HG03045 (cell line): ENCODE measurements around the gene RNASEH2B.

Experiments
- ATAC-seq: cut with Tn5 transposase; IDR thresholded peaks from one replicate; pipeline ENCODE4 v1.9.1; 2021; ENCODE audit warnings: mild to moderate bottlenecking, moderate library complexity; ENCODE audit not compliant: unreplicated experiment

The RNASEH2B gene

DNA sequence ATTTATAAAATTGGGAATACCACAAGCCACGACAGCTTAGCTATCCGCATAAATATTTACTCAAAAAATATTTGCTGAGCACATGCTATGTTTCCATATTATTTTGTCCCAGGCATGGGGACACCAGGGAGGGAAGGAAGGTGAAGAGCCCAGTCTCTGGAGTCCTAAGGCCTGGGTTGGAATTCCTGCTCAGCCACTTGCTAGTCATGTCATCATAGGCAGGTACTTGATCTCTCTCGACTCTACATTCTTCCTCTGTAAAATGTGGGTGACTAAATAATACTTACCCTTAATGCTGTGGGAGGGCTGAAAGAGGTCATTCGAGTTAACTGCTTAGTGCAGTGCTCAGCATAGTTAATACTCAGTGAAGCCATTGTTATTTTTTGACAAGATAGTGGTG is 4.3 kb upstream of the RNASEH2B start:
- ATAC-seq = no peak

DNA sequence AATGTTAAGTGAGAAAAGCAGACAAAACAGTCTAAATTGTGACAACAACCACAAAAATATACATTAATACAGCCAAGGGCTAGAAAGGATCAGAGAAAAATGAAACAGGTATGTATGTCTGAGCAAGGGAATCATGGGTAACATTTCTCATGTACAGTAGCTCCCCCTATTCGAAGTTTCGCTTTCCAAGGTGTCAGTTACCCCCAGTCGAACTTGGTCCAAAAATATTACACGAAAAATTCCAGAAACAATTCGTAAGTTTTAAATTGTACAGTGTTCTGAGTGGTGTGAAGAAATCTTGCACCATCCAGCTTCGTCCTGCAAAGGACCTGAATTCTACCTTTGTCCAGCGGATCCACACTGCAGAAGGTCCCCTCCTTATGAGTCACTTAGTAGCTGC is 1.8 kb upstream of the RNASEH2B start:
- no peak for ATAC-seq

DNA sequence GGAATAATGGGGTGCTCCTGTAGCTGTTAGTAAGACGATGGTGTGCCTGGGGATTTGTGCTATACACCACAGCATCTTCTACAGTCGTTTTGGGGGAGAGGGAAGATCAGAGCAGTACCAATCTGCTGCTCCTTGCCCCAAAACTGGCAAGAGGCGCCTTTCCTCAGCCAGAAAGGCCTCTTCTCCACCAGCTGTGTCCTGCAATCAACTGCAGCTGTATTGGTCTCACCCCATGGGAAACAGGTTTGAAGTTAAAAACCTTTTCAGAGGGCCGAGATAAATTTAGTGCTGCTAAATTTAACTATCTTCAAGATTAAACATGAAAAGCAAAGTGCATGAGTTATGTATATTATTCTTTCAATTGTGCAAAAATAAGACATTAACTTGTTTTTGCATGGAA is 1.2 kb upstream of the RNASEH2B start:
- no peak for ATAC-seq

DNA sequence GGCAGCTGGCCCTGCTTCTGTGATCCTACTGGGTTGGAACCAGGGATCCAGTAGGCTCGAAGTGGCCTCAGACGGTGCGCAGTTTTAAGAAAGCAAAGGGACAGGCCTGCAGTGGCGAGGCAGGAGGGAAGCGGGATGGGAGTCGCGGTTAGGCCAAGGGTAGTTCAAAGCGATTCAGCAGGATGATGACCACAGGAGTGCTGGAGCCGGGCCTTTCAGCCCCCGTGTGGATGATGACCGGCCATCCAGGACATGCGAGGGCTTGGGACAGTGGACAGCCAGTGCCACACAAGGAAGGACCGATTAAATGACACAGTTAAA is 854 bp downstream of the RNASEH2B start:
- ATAC-seq = peak; percentile 3

DNA sequence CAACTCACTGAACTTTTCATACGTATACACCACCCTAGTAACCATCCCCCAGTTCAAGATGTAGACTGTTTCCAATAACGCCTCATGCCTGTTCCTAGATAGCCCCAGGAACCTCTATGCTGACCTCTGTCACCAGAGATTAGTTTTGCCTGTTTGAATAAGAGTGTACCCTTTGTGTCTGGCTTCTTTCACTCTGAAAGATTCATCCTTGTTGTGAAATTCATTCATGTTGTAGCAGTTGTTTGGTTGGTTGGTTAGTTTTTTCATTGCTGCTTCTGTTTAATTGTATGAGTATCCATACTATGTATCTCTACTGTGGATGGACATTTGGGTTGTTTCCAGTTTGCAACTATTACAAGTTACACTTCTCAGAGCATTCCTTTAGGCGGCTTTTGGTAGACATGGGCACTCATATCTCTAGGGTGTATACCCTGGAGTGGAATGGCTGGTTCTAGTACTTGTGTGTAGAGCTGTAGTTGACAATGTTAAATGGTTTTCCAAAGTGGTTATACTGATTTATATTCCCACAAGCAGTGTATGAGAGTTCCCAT is 1.6 kb downstream of the RNASEH2B start:
- ATAC-seq = no peak

DNA sequence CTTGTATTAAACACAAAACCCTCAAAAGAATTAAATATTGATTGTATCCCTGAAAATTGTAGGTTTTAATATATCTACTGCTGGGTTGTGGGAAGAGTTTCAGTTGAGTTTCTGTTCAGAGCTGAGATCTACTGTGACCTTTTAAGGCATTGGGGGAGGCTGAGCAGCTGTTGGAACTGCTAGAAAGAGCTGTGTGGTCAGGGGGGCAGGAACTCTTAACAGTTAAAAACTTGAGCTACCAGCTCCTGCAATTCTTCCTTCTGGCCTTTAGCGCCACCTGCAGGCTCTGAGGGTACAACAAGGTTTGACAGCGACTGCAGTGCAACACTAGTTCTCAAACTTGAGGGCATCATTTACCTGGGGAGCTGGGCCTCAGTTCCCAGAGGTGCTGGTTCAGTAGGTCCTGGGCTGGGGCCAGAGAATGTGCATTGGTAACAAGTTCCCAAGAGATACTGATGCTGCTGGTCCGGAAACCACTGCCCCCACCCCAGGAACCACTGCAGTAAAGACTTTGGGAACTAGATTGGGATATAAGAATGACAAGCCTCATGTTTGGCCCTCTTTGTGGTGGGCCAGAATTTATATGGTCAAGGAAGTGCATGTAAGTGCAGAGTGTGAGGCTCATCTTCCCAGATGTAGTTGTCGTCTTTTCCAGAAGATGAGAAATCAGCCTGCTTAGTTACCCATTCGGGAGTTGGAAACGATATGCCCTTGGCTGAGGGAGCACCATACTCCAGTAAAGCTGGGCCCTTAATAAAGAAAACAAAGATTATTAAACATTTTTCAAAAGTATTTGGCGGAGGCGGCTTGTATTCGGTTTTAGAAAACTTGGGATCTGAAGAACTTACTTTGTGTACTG is 2.6 kb downstream of the RNASEH2B start:
- ATAC-seq = peak; percentile 47

DNA sequence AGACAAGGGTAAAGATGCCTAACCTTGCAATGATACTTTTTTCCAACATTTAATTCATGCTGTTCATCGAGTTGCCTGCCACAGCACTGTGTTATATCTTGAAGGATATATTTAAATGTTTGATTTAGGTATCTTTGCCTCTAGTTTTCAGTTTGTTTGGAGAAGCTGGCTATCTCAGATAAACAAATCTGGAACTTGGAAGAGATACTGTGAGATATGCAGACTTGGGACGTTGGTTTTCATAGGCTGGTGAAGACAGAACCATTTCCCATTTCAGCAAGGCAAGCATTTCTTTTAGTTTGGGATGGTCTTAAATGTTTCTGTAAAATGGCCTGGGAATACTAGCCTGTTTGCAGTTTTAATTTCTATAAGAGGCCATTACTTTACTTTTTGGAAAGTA is 3.3 kb downstream of the RNASEH2B start:
- no peak for ATAC-seq

DNA sequence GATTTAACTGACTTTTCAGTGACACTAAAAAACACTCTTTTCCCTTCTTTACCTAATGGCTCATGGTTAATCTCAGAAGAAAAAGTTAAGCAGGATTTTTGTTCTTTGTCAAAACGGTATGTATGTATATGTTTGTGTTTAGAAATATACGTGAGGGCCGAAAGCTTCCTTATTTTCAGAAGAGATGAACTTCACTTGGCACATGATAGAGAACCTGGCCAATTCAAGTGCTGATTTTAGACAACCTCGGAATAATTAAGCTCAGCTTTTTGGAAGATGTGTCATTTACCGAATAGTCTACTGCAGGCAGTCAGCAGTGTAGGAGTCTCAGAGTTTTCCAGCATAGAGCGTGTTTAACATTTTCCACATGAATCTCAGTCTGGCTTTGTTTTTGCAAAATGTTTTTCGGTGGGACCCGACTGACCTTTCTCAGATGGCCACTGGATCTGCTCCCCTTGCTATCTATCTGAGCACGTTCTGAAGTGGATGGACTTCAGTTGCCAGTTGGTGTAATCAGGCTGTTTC is 4.6 kb downstream of the RNASEH2B start:
- ATAC-seq = no peak

DNA sequence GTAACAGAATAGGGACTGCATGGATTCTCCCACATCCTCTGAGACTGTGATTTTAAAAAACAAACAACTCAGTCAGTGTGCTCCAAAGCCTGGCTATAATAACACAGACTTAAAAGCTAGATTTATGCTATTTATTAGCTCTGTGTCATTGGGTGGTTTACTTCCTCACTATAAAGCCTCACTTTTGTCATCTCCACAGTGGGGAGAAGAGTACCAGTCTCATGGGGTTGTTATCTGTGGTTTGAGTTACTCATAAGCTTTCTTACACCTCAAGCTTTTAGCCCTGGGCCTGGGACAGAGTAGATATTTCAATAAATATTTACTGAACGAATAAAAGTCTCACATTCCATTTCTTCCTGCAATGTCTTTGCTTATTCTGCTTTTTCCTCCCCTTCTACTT is 5.3 kb downstream of the RNASEH2B start:
- no peak for ATAC-seq

DNA sequence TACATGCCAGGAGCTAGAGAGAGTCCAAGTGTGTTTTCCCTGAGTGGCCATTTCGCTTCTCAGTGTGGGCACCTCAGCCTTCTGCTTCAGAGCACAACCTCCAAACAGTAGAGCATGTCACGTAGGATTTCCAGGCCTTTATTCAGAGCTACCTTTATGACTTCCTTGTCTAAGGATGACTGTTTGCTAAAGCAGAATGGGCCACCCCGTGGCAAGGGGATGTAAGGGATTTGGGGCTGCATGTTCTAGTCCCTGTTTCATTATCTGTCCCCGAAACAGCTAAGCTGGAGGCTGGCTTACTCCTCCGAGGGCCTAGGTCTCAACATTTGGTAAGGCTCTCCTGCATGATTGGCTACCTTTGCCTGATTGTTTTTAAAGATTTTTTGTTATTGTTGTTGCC is 6.0 kb downstream of the RNASEH2B start:
- no peak for ATAC-seq

DNA sequence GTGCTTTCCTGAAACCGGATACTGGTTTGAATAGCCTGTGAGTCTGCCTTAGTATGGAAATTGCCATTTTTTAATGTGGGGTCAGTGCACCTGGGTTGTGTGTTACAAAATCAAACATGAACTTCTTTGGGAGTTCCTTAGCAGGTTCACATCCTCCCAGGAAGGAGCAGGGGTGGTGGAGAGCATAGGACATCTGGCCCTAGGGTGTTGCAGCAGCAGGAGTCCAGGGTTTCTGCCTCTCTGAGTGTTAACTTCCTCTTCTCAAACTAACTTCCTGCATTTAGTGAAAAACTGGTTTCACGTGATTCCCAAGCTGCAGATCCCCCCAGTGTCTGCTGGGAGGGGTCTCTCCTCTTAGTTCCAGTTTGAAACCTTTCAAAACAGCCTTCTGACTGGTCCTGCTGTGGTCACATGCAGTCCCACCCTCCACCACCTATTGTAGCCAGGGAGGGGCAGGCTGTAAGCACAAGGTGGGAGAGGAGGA is 7.2 kb downstream of the RNASEH2B start:
- ATAC-seq = no peak

DNA sequence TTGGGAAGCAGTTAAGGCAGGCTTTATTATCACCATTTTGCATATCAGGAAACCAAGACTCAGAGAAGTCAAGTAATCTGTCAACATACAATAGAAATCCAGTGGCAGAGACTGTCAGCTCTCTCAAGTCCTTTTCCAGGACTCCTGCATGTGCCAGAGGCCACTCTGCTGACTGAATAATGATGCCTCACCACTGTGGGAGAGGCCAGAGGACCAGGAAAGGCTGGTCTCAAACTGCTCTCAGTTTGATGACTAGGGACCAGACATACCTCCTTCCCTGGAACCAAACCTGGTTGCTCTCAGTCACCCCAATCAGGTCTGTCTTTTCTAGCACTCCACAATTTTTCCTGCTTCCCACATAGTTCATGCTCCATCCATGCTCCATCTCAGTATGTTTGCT is 8.0 kb downstream of the RNASEH2B start:
- ATAC-seq = no peak

DNA sequence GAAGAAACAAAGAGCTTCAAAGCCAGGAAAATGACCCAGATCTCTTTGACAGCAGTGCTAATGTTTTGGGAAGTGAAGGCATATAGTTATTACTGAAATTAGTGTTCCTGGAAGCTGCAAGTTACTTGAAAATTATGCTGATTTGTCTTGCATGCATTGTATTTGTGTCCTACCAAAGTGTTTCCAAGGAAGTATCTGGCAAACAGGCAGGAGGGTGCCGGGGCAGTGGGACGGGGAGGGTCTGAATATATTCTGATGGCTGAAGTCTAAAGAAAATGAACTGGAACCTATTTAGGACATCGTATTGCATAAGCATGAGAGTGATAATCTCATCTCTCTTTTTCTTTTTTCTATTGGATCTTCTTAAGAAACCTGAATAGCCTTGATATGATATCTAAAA is 9.0 kb downstream of the RNASEH2B start:
- ATAC-seq = no peak

DNA sequence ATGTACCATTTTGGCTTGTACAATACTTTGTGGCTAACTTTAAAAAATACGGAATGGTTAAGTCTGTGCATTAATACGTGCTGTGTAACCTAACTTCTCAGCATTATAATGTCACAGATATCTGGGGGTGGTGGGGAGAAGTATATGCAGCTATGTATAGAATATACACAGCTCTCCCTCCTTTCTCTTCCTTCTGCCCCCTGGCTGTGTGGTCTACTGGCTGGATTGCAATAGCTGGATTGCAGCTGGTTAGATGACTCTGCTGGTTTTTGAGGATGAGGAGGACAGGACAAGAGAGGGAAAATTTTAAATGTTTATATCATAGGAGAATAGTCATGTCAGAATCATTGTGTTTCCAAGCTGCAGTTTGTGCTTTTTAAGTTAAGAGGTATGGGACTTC is 9.7 kb downstream of the RNASEH2B start:
- ATAC-seq = no peak

DNA sequence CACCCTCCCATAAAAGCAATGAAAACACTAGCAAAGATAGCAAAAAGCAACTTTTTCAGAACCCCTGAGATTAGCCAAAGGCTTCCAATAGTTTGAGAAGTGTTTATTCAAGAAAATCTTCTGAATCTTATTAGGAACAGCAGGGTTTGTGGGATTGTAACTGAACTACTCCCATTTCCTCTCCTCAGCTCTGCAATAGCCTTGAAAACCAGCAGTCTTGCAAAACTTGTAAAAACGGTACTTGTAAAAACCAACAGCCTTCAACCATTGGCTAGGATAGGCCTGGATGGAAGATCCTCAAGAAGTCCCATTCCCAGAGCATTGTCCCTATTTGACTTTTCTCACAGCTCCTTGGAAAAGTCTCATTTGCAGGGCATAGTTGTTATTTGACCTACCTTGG is 12.1 kb downstream of the RNASEH2B start:
- no peak for ATAC-seq

DNA sequence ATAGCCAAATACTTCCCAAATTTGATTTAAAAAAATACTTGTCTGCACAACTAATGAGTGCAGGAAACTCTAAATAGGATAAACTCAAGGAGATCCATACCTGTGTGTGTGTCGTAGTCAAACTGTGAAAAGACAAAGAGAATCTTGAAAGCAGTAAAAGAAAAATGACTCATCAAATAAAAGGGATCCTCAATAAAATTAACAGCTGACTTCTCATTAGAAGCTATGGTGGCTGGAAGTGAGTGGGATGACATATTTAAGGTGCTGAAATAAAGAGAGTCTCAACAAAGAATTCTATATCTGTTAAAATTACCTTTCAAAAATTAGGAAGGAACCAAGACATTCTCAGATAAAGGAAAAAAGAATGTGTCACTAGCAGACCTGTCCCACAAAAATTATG is 13.7 kb downstream of the RNASEH2B start:
- ATAC-seq = no peak

DNA sequence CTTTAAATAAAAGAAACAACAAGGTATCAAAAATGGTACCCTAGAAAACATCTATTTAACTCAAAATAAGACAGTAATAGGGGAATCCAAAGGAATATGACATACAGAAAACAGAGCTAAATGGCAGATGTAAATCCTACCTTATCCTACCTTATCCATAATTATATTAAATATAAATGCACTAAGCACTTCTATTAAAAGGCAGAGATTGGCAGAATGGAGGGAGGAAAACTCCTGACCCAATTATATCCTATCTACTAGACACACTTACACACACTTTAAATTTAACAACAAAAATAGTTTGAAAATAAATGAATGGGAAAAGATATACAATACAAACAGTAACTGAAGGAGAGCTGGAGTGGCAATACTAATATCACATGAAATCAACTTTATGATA is 14.4 kb downstream of the RNASEH2B start:
- ATAC-seq = no peak

DNA sequence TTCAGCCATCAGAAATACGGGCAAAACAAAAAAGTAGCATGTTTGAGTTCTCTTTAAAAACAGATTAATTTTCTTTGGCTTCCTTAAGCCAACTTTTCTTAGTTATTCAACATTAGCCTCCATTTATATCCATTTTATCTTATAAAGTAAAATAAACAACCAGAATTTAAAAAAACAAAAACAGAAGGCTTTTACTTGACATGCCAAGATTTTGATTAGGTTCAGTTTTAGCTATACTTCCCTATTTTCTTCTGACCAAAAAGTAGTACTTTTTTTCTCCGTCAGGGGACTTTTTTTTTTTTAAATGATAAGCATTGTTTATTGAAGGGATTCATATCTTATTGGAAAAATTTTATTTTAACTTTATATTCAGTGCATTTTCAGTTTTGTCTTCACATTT is 18.1 kb downstream of the RNASEH2B start:
- no peak for ATAC-seq

DNA sequence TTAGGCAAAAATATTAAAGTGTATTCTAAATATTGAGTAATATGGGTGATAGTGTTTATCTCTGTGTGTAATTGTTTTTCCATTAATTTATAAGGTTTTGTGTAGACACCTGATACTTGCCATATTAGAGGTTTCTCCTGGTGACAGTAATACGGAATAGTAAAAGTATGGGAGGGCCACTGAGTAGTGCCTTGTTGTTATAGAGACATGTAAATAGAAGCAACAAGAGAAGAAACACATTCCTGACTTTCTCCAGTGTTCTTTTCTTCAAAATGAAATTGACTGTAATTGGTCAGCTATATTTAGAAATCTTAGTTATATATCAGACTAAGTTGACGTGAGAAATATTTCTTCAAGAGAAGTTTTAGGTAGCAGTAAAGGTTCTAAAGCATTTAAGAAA is 18.5 kb downstream of the RNASEH2B start:
- no peak for ATAC-seq

DNA sequence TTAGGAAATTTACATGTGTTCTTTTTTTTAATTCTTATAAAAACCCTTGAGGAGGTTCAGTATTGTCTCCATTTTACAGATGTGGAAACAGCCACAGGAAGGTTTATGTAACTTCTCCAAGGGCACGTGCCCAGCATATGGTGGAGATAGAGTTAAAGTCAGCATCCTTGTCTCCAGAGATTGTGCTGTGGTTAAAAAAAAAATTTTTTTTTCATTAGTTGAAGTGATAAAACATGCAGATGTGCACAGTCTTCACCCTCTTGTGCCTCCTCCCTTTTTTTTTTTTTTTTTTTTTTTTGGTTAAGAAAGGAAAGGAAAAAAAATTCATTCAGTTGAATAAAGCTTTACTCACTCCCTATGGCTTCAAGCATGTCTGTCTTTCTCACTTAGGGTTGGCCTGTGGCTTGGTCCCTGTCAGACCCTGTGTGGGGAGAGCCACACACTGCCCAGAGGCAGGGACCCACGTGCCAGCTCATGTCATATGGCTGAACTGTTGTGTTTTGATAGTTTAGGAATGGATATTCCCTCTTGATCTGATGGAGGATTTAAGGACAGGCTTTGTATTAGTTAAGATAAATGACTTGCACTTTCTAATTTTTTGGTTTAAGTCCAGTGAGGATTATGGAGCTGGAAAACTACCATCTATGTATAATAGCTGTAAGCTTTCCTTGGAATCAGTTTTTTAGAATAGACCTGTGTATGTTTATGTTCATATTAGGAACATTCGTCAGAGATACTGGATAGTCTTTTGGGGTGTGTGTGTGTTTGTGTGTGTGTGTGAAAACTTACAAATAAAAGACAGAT is 19.3 kb downstream of the RNASEH2B start:
- no peak for ATAC-seq

DNA sequence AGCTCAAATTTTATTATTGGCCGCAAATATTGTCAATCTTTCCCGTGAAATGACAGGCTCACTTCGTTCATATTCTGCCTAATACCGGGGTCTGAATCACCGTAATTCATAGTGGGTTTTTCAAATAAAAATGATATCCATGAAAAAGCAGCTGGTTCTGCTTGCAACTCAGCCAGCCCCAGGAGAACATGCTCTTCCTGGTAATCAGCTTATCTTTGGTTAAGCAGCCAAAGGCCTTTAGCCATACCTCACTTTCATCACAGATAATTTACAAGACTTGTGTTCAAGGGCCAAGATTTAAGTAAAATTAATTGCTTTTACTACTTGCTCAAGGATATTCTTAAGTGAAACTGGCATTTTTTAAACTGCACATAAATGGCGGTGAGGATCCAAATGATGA is 22.5 kb downstream of the RNASEH2B start:
- ATAC-seq = no peak
